ENCODE measurements around the gene HEY2. TPM values are rescaled to one million over a fixed set of nuclear protein-coding genes. Genes with fewer than 3 reads are reported as not detected.
"Not testable (repeated sequence)": the region's sequence is repeated elsewhere in the genome, so short reads cannot be mapped to it uniquely, and the experiment has no call there.

HEY2 gene
- total RNA-seq, result 1 to 10 TPM; 1.7 to 3.1 (median 2.3) TPM

- intact Hi-C loops (cut with DNase I), result no loop called here
- WGBS, result 2% methylated on average over 33 of the region's 95 CpGs
- Histone ChIP-seq H3K27me3 (peaks cover 0 to 75% (median 9%) of the 10 kb centered on the region in 4 donors), H3K4me1 (peaks cover 0 to 46% (median 40%) of the 10 kb centered on the region in 4 donors), H3K27ac (replicated peaks in 1 of 4) (peak within 1 kb of the TSS; percentile 85 to 90 (median 88)), H3K36me3 (no peaks in the 10 kb centered on the region), H3K4me3 (peak within 1 kb of the TSS; percentile 76 to 79 (median 78)), H3K9me3 (no peaks in the 10 kb centered on the region)
- peak; percentile 97 for DNase-seq (ENCODE audit: extremely low spot score)
- TF ChIP-seq POLR2AphosphoS5 (IDR thresholded peaks at IDR 0.05), result peak; percentile 73 to 74
- TF ChIP-seq EP300 (IDR thresholded peaks at IDR 0.05), result no peak
- peak; percentile 9 to 35 (median 10) for TF ChIP-seq CTCF (IDR thresholded peaks at IDR 0.05)
- peak; percentile 50 for TF ChIP-seq POLR2A (IDR thresholded peaks at IDR 0.05; ENCODE audit: low read depth)
These were observed at the start of gene HEY2 for GRCh38 chr6:125749173-125749864. Gene HEY2, plus strand, starts transcription at chr6:125749632. Its CDS starts 145 bp downstream, at chr6:125749777.

- no peak for TF ChIP-seq CTCF (IDR thresholded peaks at IDR 0.05)
- no peak for TF ChIP-seq EP300 (IDR thresholded peaks at IDR 0.05)
- TF ChIP-seq POLR2A (IDR thresholded peaks at IDR 0.05; ENCODE audit: low read depth), result no peak
- TF ChIP-seq POLR2AphosphoS5 (IDR thresholded peaks at IDR 0.05), result no peak
- Histone ChIP-seq H3K9me3 (no peaks in the 10 kb centered on the region), H3K27me3 (no peaks in the 10 kb centered on the region), H3K4me1 (peaks cover 0 to 14% (median 5%) of the 10 kb centered on the region in 4 donors), H3K4me3 (no peak overlapping the region), H3K36me3 (no peaks in the 10 kb centered on the region), H3K27ac (replicated peaks in 1 of 4) (no peak overlapping the region)
- WGBS, result 77% methylated on average over 3 of the region's 3 CpGs
- intact Hi-C loops (cut with DNase I), result no loop called here
- no peak for DNase-seq (ENCODE audit: extremely low spot score)
These were observed 48.7 kb upstream of the HEY2 start for GRCh38 chr6:125700581-125701353.

GRCh38 chr6:125701354-125701668, 48.1 kb upstream of the HEY2 start:
- H3K9me3 ChIP-seq, result no peaks in the 10 kb centered on the region
- H3K4me3 ChIP-seq, result no peak overlapping the region
- no peak for DNase-seq (ENCODE audit: extremely low spot score)
- TF ChIP-seq POLR2AphosphoS5 (IDR thresholded peaks at IDR 0.05) (no peak), EP300 (IDR thresholded peaks at IDR 0.05) (no peak), CTCF (IDR thresholded peaks at IDR 0.05) (no peak), POLR2A (IDR thresholded peaks at IDR 0.05; ENCODE audit: low read depth) (no peak)
- no peaks in the 10 kb centered on the region for H3K36me3 ChIP-seq
- intact Hi-C loops (cut with DNase I), result no loop called here
- 80% methylated on average over 1 of the region's 1 CpG for WGBS
- no peaks in the 10 kb centered on the region for H3K27me3 ChIP-seq
- H3K27ac ChIP-seq (replicated peaks in 1 of 4), result no peak overlapping the region
- H3K4me1 ChIP-seq, result peaks cover 0 to 14% (median 5%) of the 10 kb centered on the region in 4 donors

GRCh38 chr6:125703882-125704281, 45.5 kb upstream of the HEY2 start:
- H3K4me1 ChIP-seq, result peaks cover 0 to 12% (median 5%) of the 10 kb centered on the region in 4 donors
- DNase-seq (ENCODE audit: extremely low spot score); H3K9me3 ChIP-seq; H3K36me3 ChIP-seq; H3K27ac ChIP-seq (replicated peaks in 1 of 4); intact Hi-C loops (cut with DNase I); H3K4me3 ChIP-seq; H3K27me3 ChIP-seq: not testable (repeated sequence)
- WGBS, result 73% methylated on average over 3 of the region's 5 CpGs

- Histone ChIP-seq H3K9me3 (peaks cover 0 to 15% (median 4%) of the 10 kb centered on the region in 4 donors), H3K27ac (replicated peaks in 1 of 4) (no peak overlapping the region), H3K36me3 (no peaks in the 10 kb centered on the region), H3K4me3 (no peak overlapping the region), H3K4me1 (no peaks in the 10 kb centered on the region), H3K27me3 (no peaks in the 10 kb centered on the region)
- DNase-seq (ENCODE audit: extremely low spot score), result no peak
- WGBS, result 72% methylated on average over 4 of the region's 4 CpGs
- intact Hi-C loops (cut with DNase I), result no loop called here
- no peak for TF ChIP-seq POLR2AphosphoS5 (IDR thresholded peaks at IDR 0.05)
- TF ChIP-seq POLR2A (IDR thresholded peaks at IDR 0.05; ENCODE audit: low read depth), result no peak
- TF ChIP-seq CTCF (IDR thresholded peaks at IDR 0.05), result no peak
- TF ChIP-seq EP300 (IDR thresholded peaks at IDR 0.05), result no peak
These were observed 41.7 kb upstream of the HEY2 start for GRCh38 chr6:125707615-125708243.
